K562 (cell line): Measurements from ENCODE around the gene ACTL10. TPM values are rescaled to one million over a fixed set of nuclear protein-coding genes. Genes with fewer than 3 reads are reported as not detected.

Source experiments
- ARNT ChIP-seq, 2 experiments: fragments of 450-650 bp; IDR thresholded peaks; 2 replicates each; pipeline ENCODE4 v1.6.1; 2016; ENCODE audit warnings: mild to moderate bottlenecking in 1 of 2
- JUN ChIP-seq, 2 experiments: sonication (generic) in 1 of 2; formaldehyde crosslinking in 1 of 2; IDR thresholded peaks; 2 replicates each; pipeline versions ENCODE4 v1.6.1 to v1.8.0; 2012 to 2022; ENCODE audit warnings: borderline replicate concordance in 2 of 2, mild to moderate bottlenecking in 2 of 2, improper control_type of control experiment in 1 of 2, low read depth in 1 of 2, low read length in 1 of 2, missing genetic modification reagents in 1 of 2
- MYC ChIP-seq, 2 experiments: fragments of 250-450 bp in 1 of 2; sonication (Bioruptor Pico) in 1 of 2; IDR thresholded peaks; 2 replicates each; pipeline versions ENCODE4 v1.5.1 to v1.6.1; 2012 to 2021; ENCODE audit warnings: low read depth in 2 of 2, borderline replicate concordance in 1 of 2, improper control_type of control experiment in 1 of 2, low read length in 1 of 2, mild to moderate bottlenecking in 1 of 2, moderate library complexity in 1 of 2
- NCOA6 ChIP-seq: fragments of 450-650 bp; IDR thresholded peaks from 2 replicates; pipeline ENCODE4 v1.6.1; 2017; ENCODE audit warnings: mild to moderate bottlenecking
- NFIX ChIP-seq: fragments of 250-450 bp; sonication (Bioruptor Pico); IDR thresholded peaks from 2 replicates; pipeline ENCODE4 v1.4.0; 2020; ENCODE audit warnings: low read depth, mild to moderate bottlenecking, moderate library complexity
- PHB ChIP-seq: fragments of 250-450 bp; sonication (Bioruptor Pico); IDR thresholded peaks from 2 replicates; pipeline ENCODE4 v1.5.0; 2021
- SIN3A ChIP-seq, 2 experiments: fragments of 150-350 bp in 1 of 2; IDR thresholded peaks; 2 replicates each; pipeline ENCODE4 v1.6.1; 2011 to 2016; ENCODE audit warnings: borderline replicate concordance in 2 of 2, low read depth in 2 of 2, low read length in 2 of 2, mild to moderate bottlenecking in 2 of 2, moderate library complexity in 2 of 2; ENCODE audit not compliant: control insufficient read depth in 1 of 2
- SUPT5H ChIP-seq: fragments of 450-650 bp; IDR thresholded peaks from 2 replicates; pipeline ENCODE4 v1.6.1; 2016
- TEAD4 ChIP-seq, 2 experiments: sonication (generic) in 1 of 2; formaldehyde crosslinking in 1 of 2; IDR thresholded peaks; 2 replicates each; pipeline versions ENCODE4 v1.6.1 to v1.8.0; 2012 to 2022; ENCODE audit warnings: borderline replicate concordance in 1 of 2, inconsistent platforms in 1 of 2, low read length in 1 of 2, mild to moderate bottlenecking in 1 of 2, missing genetic modification reagents in 1 of 2
- UBTF ChIP-seq, 2 experiments: IDR thresholded peaks; 2 replicates each; pipeline ENCODE4 v1.6.1; 2012; ENCODE audit warnings: improper control_type of control experiment in 2 of 2, low read depth in 2 of 2, low read length in 2 of 2, borderline replicate concordance in 1 of 2
- USF1 ChIP-seq: sonication (generic); formaldehyde crosslinking; IDR thresholded peaks from 2 replicates; pipeline ENCODE4 v1.9.0; 2022; ENCODE audit warnings: mild to moderate bottlenecking, missing genetic modification reagents
- polyA plus RNA-seq, 8 experiments: library from polyadenylated mRNA; depleted of rRNA in 4 of 8; stranded (reverse) in 5 of 8; unstranded in 3 of 8; fragments of >200 nt; fragmentation: Nextera tagmentation in 2 of 8; fragmentation: Illumina TruSeq in 1 of 8; extraction: Ambion mirVana in 2 of 8; extraction: Trizol in 1 of 8; gene quantifications; 2 replicates each; pipeline versions ENCODE4 v1.2.1 to v1.2.3, GENCODE V29; 2011 to 2014; ENCODE audit warnings: inconsistent platforms in 1 of 8, missing spikeins in 1 of 8
- total RNA-seq, 7 experiments: library from RNA; depleted of rRNA in 6 of 7; stranded (reverse); fragments of >200 nt in 6 of 7; fragmentation: Illumina TruSeq in 2 of 7; extraction: Trizol in 2 of 7; gene quantifications; 2 replicates each; pipeline versions ENCODE4 v1.2.1 to v1.2.3, GENCODE V29; 2011 to 2021; ENCODE audit warnings: low replicate concordance in 1 of 7
- TF ChIP-seq, protein P1 (sequence below): fragments of 450-650 bp; IDR thresholded peaks from 2 replicates; pipeline ENCODE4 v1.6.1; 2018; ENCODE audit warnings: mild to moderate bottlenecking, low read depth; ENCODE audit not compliant: partially characterized antibody
- TF ChIP-seq, protein P2 (sequence below), 2 experiments: fragments of 450-650 bp; IDR thresholded peaks; 2 replicates each; pipeline ENCODE4 v1.6.1; 2016
- TF ChIP-seq, protein P3 (sequence below): sonication (generic); formaldehyde crosslinking; IDR thresholded peaks from 2 replicates; pipeline ENCODE4 v1.8.0; 2023; ENCODE audit warnings: missing genetic modification reagents, mild to moderate bottlenecking, borderline replicate concordance

The ACTL10 gene
- total and polyA plus RNA-seq, 9 of the 15 experiments (the other 6 are each of a cell fraction or from before 2014, with no cell fraction given): 0.07 to 0.14 TPM; not detected in 7

GRCh38 chr20:33689973-33690372 lies 23.2 kb downstream of the ACTL10 start (continued):
- TF ChIP-seq UBTF (IDR thresholded peaks at IDR 0.05; ENCODE audit: borderline replicate concordance in 1 of 2, low read depth in 2 of 2, low read length in 2 of 2) (no peak), MYC (IDR thresholded peaks at IDR 0.05; ENCODE audit: low read depth, low read length) (peak; percentile 51; the same call in 1 of the 2 replicates), MYC (CRISPR knock-in tag; IDR thresholded peaks at IDR 0.05; ENCODE audit: borderline replicate concordance, low read depth) (no peak), JUN (IDR thresholded peaks at IDR 0.05; ENCODE audit: borderline replicate concordance, low read depth, low read length) (peak; percentile 90), JUN (CRISPR knock-in tag; IDR thresholded peaks at IDR 0.05; ENCODE audit: borderline replicate concordance) (no peak), SIN3A (IDR thresholded peaks at IDR 0.05; ENCODE audit: borderline replicate concordance in 2 of 2, control insufficient read depth in 1 of 2, low read depth in 2 of 2, low read length in 2 of 2) (no peak), SUPT5H (no peak), ARNT (IDR thresholded peaks at IDR 0.05) (peak in 1 of 2 experiments; percentile 78; a peak in 1 of 4 replicates), USF1 (CRISPR knock-in tag) (no peak), NCOA6 (no peak), PHB (CRISPR knock-in tag) (no peak), NFIX (CRISPR knock-in tag) (no peak), TEAD4 (IDR thresholded peaks at IDR 0.05; ENCODE audit: low read length) (peak; percentile 94), TEAD4 (CRISPR knock-in tag; IDR thresholded peaks at IDR 0.05; ENCODE audit: borderline replicate concordance) (no peak)
- TF ChIP-seq, protein P1, sequence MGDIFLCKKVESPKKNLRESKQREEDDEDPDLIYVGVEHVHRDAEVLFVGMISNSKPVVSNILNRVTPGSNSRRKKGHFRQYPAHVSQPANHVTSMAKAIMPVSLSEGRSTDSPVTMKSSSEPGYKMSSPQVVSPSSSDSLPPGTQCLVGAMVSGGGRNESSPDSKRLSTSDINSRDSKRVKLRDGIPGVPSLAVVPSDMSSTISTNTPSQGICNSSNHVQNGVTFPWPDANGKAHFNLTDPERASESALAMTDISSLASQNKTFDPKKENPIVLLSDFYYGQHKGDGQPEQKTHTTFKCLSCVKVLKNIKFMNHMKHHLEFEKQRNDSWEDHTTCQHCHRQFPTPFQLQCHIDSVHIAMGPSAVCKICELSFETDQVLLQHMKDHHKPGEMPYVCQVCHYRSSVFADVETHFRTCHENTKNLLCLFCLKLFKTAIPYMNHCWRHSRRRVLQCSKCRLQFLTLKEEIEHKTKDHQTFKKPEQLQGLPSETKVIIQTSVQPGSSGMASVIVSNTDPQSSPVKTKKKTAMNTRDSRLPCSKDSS: no peak
- TF ChIP-seq, protein P2, sequence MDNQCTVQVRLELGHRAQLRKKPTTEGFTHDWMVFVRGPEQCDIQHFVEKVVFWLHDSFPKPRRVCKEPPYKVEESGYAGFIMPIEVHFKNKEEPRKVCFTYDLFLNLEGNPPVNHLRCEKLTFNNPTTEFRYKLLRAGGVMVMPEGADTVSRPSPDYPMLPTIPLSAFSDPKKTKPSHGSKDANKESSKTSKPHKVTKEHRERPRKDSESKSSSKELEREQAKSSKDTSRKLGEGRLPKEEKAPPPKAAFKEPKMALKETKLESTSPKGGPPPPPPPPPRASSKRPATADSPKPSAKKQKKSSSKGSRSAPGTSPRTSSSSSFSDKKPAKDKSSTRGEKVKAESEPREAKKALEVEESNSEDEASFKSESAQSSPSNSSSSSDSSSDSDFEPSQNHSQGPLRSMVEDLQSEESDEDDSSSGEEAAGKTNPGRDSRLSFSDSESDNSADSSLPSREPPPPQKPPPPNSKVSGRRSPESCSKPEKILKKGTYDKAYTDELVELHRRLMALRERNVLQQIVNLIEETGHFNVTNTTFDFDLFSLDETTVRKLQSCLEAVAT (IDR thresholded peaks at IDR 0.05): no peak
- TF ChIP-seq, protein P3, sequence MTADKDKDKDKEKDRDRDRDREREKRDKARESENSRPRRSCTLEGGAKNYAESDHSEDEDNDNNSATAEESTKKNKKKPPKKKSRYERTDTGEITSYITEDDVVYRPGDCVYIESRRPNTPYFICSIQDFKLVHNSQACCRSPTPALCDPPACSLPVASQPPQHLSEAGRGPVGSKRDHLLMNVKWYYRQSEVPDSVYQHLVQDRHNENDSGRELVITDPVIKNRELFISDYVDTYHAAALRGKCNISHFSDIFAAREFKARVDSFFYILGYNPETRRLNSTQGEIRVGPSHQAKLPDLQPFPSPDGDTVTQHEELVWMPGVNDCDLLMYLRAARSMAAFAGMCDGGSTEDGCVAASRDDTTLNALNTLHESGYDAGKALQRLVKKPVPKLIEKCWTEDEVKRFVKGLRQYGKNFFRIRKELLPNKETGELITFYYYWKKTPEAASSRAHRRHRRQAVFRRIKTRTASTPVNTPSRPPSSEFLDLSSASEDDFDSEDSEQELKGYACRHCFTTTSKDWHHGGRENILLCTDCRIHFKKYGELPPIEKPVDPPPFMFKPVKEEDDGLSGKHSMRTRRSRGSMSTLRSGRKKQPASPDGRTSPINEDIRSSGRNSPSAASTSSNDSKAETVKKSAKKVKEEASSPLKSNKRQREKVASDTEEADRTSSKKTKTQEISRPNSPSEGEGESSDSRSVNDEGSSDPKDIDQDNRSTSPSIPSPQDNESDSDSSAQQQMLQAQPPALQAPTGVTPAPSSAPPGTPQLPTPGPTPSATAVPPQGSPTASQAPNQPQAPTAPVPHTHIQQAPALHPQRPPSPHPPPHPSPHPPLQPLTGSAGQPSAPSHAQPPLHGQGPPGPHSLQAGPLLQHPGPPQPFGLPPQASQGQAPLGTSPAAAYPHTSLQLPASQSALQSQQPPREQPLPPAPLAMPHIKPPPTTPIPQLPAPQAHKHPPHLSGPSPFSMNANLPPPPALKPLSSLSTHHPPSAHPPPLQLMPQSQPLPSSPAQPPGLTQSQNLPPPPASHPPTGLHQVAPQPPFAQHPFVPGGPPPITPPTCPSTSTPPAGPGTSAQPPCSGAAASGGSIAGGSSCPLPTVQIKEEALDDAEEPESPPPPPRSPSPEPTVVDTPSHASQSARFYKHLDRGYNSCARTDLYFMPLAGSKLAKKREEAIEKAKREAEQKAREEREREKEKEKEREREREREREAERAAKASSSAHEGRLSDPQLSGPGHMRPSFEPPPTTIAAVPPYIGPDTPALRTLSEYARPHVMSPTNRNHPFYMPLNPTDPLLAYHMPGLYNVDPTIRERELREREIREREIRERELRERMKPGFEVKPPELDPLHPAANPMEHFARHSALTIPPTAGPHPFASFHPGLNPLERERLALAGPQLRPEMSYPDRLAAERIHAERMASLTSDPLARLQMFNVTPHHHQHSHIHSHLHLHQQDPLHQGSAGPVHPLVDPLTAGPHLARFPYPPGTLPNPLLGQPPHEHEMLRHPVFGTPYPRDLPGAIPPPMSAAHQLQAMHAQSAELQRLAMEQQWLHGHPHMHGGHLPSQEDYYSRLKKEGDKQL (CRISPR knock-in tag): no peak
